ENCODE results near the gene MOB1A. TPM values are rescaled to one million over a fixed set of nuclear protein-coding genes. Genes with fewer than 3 reads are reported as not detected.
A peak's percentile ranks its signal among the peaks of the same experiment; 100 is the strongest.

MOB1A gene
- total RNA-seq, 3 donors from 2014 or later = 117 to 129 (median 124) TPM

DNA sequence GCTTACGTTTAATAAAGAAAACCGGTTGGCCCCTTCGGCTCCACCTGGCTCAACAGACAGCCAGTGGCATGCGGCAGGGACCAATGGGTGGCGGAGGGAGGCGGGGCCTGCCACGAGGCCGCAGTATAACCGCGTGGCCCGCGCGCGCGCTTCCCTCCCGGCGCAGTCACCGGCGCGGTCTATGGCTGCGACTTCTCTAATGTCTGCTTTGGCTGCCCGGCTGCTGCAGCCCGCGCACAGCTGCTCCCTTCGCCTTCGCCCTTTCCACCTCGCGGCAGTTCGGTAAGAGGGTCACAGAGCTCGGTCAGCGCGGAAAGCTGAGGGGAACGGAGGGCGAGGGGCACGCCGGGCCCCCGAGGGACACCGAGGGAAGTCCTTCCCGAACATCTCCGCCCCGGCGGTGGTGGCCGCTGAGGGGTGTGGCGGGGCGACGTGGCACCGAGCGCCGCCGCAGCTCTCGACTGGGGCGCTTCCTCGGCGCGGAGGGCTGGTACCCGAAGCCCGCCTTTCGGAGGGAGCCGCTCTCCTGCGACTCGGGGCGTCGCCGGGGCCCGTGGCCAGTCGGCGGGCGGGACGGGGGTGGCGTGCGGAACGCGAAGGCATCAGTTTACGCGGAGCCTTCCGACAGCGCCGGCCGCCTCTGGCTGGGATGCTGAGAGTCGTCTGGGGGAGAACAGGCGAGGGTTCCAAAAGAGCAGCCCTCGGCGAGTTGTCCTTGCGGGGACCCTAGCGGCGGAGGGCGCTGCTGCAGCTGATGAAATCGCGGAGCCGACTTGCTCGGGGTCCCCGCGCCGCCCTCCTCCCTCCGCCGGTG is 20.0 kb upstream of the MOB1A start, which contains the start of gene MTHFD2:
MTHFD2 (plus strand) TSS at position 155 of the 814 bp plus-strand sequence; CDS start at position 182, 27 bp downstream.
- Histone ChIP-seq H3K9me3 (no peaks in the 10 kb centered on the region), H3K4me3 (peak within 1 kb of the TSS; percentile 81), H3K4me1 (ENCODE audit: low read depth) (no peaks in the 10 kb centered on the region), H3K36me3 (ENCODE audit: low read depth) (no peaks in the 10 kb centered on the region)
- peak; percentile 93 to 95 (median 94) for DNase-seq
- TF ChIP-seq, protein P1, sequence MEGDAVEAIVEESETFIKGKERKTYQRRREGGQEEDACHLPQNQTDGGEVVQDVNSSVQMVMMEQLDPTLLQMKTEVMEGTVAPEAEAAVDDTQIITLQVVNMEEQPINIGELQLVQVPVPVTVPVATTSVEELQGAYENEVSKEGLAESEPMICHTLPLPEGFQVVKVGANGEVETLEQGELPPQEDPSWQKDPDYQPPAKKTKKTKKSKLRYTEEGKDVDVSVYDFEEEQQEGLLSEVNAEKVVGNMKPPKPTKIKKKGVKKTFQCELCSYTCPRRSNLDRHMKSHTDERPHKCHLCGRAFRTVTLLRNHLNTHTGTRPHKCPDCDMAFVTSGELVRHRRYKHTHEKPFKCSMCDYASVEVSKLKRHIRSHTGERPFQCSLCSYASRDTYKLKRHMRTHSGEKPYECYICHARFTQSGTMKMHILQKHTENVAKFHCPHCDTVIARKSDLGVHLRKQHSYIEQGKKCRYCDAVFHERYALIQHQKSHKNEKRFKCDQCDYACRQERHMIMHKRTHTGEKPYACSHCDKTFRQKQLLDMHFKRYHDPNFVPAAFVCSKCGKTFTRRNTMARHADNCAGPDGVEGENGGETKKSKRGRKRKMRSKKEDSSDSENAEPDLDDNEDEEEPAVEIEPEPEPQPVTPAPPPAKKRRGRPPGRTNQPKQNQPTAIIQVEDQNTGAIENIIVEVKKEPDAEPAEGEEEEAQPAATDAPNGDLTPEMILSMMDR (IDR thresholded peaks at IDR 0.05) = peak; percentile 70
- peak; percentile 97 for ATAC-seq
- intact Hi-C loops (cut with DNase I, micrococcal nuclease) = no loop called here

DNA sequence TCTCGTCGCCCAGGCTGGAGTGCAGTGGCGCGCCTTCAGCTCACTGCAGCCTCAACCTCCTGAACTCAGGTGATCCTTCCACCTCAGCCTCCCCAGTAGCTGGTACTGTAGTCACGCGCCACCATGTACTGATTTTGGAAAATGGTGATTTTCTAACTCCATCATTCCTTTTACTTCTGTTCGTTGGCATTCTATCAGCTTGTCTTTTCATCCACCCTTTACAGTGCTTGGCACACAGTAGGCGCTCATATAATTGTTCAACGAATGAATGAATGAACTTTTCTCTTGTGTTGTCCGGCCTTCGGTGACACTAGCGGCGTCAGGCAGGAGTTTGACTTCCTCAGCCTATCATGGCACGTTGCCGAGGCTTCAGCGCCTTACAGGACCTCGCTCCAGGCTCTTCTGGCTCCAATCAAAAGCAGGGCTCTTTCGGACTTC is 19.4 kb upstream of the MOB1A start:
- Histone ChIP-seq H3K4me1 (ENCODE audit: low read depth) (no peaks in the 10 kb centered on the region), H3K4me3 (peak overlapping the region; percentile 81), H3K9me3 (no peaks in the 10 kb centered on the region), H3K36me3 (ENCODE audit: low read depth) (no peaks in the 10 kb centered on the region)
- DNase-seq (no peak), ATAC-seq (no peak)
- TF ChIP-seq, protein P1 (IDR thresholded peaks at IDR 0.05) = no peak
- intact Hi-C loops (cut with DNase I, micrococcal nuclease) = no loop called here

DNA sequence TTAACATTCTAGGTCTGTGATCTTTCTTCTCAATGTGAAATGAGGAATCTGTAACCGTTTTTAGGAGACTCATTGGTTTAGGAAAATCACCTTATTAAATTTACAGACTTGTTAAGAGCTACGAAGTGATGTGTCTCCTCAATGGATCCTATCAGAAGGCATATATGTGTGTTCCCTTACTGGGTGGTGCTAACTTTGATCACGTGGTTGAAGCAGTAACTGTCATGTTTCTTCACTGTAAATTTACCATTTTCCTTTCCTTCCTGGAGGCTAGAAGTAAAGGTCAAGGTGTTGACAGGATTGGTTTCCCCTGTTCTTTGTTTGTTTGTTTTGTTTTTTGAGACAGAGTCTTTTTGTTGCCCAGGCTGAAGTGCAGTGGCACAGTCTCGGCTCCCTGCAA is 18.4 kb upstream of the MOB1A start:
- no peaks in the 10 kb centered on the region for H3K9me3 ChIP-seq
- ATAC-seq = no peak

DNA sequence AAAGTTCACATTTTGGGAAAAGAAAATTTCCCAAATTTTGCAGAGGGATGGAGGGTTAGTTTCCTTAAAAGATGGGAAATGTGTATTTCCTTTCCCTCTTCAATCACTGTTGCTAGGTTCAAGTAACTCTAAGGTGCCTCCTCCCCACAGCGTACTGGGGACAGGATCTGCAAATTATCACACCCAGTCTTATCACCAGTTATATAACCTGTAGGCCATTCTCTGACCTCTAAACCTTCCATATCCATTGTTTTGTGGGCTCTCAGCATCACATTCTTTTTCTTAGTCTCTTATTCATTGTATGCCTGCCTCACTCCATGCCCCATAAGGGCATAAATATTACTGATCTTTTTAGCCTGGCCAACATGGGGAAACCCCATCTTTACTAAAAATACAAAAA is 16.1 kb upstream of the MOB1A start:
- DNase-seq (no peak), ATAC-seq (no peak)
- H3K4me3 ChIP-seq = no peak overlapping the region
- intact Hi-C loops (cut with DNase I, micrococcal nuclease) = no loop called here
- TF ChIP-seq, protein P1 (IDR thresholded peaks at IDR 0.05) = no peak
- H3K36me3 ChIP-seq (ENCODE audit: low read depth) = no peaks in the 10 kb centered on the region
- no peaks in the 10 kb centered on the region for H3K4me1 ChIP-seq (ENCODE audit: low read depth)
- H3K9me3 ChIP-seq = no peaks in the 10 kb centered on the region

More for the DNA sequence above, 18.4 kb upstream of the MOB1A start:
- TF ChIP-seq, protein P1 (IDR thresholded peaks at IDR 0.05) = no peak
- H3K36me3 ChIP-seq (ENCODE audit: low read depth) = no peaks in the 10 kb centered on the region
- H3K4me1 ChIP-seq (ENCODE audit: low read depth) = no peaks in the 10 kb centered on the region
- no peak for DNase-seq
- intact Hi-C loops (cut with DNase I, micrococcal nuclease) = no loop called here
- no peak overlapping the region for H3K4me3 ChIP-seq

DNA sequence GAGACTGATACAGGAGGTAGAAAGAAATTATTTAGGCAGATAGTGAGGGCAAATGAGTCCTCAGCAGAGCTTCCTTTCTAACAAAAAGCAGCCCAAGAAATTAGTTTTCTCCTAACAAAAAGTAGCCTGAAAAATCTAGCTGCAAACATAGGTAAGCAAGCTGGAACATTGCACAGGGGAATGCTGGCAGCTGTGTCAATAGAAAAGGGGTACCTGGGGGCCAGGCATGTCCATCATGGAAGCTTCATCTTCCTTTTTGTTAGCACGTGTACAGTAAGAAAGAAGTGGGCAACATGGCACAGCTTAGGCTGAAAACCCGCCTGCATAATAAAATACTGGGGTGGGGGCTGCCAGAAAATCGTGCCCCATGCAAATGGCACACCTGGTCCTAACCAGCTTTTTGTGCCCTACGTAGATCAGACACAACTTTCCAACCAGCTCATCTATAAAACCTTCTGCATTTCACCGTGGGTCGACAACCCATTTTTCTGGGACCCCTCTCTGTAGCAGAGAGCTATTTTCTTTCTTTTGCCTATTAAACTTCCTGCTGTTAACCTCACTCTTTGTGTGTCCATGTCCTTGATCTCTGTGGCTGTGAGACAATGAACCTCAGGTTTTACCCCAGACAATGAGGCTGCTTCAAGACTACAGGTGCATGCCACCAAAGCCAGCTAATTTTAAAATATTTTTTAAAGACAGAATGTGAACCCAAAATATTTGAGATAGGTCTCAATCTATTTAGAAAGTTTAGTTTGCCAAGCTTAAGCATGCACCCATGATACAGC is 13.1 kb upstream of the MOB1A start:
- DNase-seq (no peak), ATAC-seq (no peak)
- Histone ChIP-seq H3K9me3 (no peaks in the 10 kb centered on the region), H3K36me3 (ENCODE audit: low read depth) (no peaks in the 10 kb centered on the region), H3K4me3 (no peak overlapping the region), H3K4me1 (ENCODE audit: low read depth) (no peaks in the 10 kb centered on the region)
- TF ChIP-seq, protein P1 (IDR thresholded peaks at IDR 0.05) = no peak
- intact Hi-C loops (cut with DNase I, micrococcal nuclease) = no loop called here
